ENCODE data around the gene FILIP1L. TPM values are rescaled to one million over a fixed set of nuclear protein-coding genes. Genes with fewer than 3 reads are reported as not detected.

The FILIP1L gene
- total and polyA plus RNA-seq, 2 of the 8 experiments (the other 6 are each of a cell fraction or from before 2014, with no cell fraction given), result 0.06 to 0.09 TPM

- TF ChIP-seq ZNF274 (IDR thresholded peaks at IDR 0.05; ENCODE audit: borderline replicate concordance, extremely low read depth, low read length) (no peak), ASH2L (IDR thresholded peaks at IDR 0.05; ENCODE audit: low read length) (no peak), RNF2 (IDR thresholded peaks at IDR 0.05; ENCODE audit: borderline replicate concordance, low read depth, low read length, missing control alignments, poor library complexity, severe bottlenecking) (no peak), CTBP2 (IDR thresholded peaks at IDR 0.05; ENCODE audit: borderline replicate concordance, insufficient read depth, insufficient read length, low read length) (no peak), JUND (IDR thresholded peaks at IDR 0.05; ENCODE audit: low read length) (no peak), E2F6 (IDR thresholded peaks at IDR 0.05) (no peak)
Observed at GRCh38 chr3:99867594-99868310, 246.5 kb downstream of the FILIP1L start (continued).

Measured in H1 (cell line).